SIG-M5 (cell line): ENCODE results near the gene PPP3CA.
A peak's percentile ranks its signal among the peaks of the same experiment; 100 is the strongest.

ENCODE experiments used
- DNase-seq: peaks from one replicate; lab custom pipeline; 2025; lab: John Stamatoyannopoulos, UW

The PPP3CA gene

GRCh38 chr4:101347267-101347556 lies at the start of gene PPP3CA:
Gene PPP3CA, minus strand, starts transcription at chr4:101347526.
- no peak for DNase-seq

DNA sequence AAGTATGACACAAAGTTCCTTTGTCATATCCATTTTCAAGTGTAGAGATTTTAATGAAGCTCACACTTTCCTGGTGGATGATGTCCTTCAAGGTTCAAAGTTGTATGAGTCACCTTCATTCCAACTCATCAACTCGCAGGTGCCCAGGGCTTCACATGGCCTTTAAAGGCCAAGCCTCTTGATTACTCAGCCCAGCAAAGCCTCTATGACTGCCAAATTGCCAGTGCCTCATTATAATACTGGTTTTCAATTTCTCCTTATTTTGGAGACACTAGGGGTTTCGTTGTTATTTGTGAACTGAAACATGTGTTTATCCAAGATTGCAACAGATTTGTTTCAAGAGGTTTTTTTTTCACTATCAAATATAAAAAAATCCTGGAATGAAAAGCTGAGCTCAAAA lies 45.9 kb upstream of the PPP3CA start:
- no peak for DNase-seq

DNA sequence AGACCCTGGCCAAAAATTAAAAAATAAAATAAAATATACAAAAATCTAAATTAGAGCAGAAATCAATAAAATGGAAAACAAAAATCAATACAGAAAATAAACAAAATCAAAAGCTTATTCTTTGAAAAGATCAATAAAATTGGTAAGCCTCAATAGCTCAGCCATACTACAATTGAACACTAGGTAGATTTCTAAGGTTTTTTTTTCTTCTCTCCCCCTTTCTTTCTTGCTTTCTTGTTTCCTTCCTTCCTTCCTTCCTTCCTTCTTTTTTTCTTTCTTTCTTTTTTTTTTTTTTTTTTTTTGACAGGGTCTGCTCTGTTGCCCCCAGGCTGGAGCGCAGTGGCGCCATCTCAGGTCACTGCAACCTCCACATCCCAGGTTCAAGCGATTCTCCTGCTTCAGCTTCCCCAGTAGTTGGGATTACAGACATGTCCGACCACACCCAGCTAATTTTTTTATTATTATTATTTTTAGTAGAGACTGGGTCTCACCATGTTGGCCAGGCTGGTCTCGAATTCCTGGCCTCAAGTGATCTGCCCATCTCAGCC lies 23.4 kb upstream of the PPP3CA start:
- DNase-seq, result no peak

DNA sequence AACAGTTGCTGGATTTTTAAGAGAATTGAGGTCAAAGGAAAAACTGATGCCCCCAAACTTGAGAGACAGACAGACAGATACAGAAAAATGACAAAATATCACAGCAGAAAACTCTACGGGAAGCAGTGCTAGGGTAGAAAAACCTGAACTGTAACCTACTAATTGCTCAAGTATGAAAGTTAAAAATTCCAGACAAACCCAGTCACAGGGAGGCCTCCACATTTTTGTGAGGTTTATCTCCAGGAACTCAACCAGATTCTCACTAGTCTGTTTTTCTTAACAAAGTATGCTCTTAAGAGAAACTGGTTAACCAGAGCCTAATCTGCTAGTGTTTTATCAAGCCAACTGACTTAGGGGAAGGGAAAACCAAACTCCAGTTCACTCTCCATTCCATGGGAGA lies 19.9 kb upstream of the PPP3CA start:
- no peak for DNase-seq

- no peak for DNase-seq
Measured at GRCh38 chr4:101366331-101366730, 19.0 kb upstream of the PPP3CA start.

DNA sequence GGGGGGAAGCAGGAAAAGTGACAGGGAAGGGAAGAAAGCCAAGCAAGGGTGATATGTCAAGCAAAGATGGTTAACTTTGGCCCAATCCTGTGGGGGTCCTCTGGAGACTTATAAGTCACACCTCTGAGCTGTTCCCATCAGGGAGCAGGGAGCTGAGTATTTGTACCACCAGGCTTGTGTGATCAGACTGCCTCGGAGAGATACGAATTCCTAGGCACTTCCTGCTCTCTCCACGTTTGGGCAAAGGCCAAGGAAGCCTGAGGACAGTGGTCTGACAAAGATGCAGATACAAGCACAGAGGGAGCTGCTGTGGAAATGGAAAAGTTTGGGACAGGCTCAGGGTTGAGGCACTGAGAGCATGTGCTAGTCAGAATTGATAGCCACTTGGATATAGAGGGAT lies 10.4 kb upstream of the PPP3CA start:
- DNase-seq, result no peak

- no peak for DNase-seq
Measured at GRCh38 chr4:101356928-101357327, 9.6 kb upstream of the PPP3CA start.

- no peak for DNase-seq
Measured at GRCh38 chr4:101355767-101356702, 8.7 kb upstream of the PPP3CA start.

GRCh38 chr4:101355246-101355645 lies 7.9 kb upstream of the PPP3CA start:
- DNase-seq, result no peak

- no peak for DNase-seq
Measured at GRCh38 chr4:101349801-101350064, 2.4 kb upstream of the PPP3CA start.

DNA sequence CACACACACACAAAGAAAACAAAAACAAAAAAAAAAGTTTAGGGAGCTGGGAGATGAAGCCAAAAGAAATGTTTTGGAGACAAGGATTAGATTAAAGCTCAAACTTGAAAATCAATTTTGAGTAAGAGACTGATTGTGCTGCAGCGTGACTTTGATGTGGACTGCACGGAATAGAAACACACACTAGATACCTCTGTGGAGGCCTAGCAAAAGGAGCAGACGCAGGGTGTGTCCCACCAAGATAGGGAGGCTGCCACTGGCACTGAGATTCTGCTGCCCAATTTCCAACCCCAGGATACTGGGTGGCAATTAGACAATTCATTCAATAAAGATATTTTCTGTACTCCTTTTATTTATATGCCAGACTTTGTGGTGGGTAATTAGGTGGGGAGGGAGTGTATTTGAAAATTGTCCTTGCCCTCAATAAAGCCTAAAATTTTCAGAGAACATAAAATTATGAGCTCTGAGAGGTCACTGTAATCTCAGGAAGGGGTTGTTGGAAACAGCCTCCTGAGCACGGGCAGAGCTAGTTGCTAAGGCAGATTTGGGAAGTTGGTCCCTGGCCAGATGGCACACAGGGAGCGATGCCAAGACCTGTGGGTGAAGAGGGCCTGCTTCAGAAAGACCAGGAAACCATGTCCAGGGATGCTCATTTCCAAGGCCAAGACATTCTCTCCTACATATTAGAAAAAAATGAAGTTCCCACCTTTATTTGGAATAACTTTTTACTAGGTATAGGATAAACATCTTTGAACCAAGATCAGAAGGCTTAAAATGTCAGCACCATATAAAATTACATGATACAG lies 1.9 kb upstream of the PPP3CA start:
- no peak for DNase-seq

- no peak for DNase-seq
Measured at GRCh38 chr4:101348367-101348827, 1.1 kb upstream of the PPP3CA start.

DNA sequence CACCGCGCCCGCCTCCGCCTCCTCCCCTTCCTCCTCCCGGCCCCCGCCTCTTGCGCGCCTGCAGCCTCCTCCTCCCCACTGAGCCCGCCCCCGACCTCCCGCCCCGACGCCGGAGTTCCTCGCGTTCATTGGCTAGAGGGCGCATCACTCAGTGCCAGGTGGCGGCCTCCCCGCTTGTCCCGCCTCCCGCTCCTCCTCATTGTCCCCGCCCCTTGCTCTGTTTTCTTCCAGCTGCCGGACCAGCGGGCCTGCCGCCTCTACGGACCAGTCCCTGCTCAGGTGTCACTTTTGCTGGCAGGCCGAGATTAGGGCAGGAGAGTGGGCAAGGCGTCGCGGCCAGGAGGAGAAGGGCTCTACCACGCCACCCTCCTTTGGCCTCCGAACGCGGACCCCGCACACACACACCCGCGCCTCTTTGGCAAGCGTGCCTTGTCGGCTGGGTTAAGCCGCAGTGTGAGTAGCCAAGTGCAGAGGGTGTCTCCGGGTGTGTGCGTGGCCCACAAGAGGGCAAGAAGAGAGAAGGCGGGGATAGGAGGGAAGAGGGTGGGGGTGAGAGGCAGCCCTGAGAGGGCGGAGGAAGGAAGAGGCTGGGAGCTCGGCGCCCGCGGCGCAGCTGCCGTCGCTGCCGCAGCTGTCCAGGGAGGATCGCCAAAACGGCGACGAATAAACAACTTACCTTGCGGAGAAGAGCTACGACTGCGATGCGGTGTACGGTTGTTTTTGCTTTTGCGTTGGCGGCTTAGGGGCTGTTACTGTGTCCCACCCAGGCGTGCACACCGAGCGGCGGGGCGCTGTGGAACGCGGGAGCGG lies 436 bp upstream of the PPP3CA start:
- peak; percentile 30 for DNase-seq

GRCh38 chr4:101346351-101347266 lies 717 bp downstream of the PPP3CA start:
- peak; percentile 15 for DNase-seq

DNA sequence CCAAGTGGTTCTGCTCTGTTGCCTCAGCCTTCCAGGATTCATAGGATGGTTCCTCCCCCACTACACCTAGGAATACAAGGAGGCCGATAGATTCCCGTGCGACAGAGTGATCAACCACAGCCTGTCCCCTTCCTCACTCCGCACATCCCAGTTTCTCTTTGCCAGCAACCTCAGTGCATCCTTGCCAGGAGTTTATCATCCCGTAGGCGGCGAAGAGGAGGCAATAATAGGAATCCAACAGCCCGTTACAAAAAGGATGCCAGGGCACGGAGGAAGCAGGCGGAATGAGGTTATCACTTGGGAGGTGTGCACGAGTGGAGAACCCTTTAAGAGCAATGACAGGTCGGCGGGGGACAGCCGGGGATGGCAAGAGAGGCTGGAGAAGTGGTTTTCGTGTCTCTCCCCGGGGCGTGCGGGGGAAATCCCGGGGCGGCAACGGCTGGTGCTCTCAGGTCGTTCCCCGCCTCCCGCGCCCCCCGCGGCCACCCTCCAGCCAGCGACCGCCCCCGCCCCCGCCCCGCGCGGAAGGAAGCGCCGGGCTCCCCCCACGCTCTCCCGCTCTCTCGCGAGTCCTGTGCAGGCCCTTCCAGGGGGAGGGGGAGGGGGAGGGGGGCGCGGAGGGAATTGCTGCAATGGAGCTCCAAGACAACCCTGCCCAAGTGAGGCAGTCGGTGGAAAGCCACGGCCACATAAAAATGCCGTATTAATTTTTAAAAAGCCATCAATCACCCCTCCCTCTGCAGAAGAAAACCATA lies 1.6 kb downstream of the PPP3CA start:
- peak; percentile 2 for DNase-seq

GRCh38 chr4:101345271-101345595 lies 2.1 kb downstream of the PPP3CA start:
- DNase-seq, result peak; percentile 5

GRCh38 chr4:101339332-101339731 lies 8.0 kb downstream of the PPP3CA start:
- DNase-seq, result no peak

GRCh38 chr4:101337688-101338087 lies 9.6 kb downstream of the PPP3CA start:
- DNase-seq, result no peak

DNA sequence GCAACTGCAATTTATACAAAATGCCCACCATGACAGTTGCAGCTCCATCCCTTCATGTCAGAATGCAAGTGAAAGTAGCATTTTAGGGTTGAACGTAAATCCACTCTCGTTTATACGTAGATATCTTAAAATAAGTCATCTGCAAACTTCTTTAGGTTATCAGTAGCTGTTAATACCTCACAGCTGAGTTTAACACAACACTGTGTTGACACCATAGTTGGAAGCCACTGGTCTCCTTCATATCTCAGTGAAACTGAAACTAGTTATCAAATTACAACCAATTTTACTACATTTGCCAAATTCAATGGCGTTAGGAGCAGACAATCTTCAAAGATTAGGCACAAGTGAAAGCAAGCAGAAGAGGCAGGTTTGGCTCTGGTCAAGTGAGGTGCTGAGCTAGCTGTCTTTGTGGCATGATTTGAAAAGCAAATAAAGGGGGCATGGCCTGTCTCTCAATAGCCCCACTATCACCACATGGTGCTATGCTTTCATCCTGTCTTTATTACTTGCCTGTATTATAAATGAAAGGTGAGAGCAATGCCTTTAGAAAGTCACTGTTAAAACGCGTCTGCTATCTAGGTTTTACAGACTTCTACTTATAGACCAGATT lies 12.3 kb downstream of the PPP3CA start:
- DNase-seq, result no peak

- DNase-seq, result no peak
Measured at GRCh38 chr4:101332424-101332823, 14.9 kb downstream of the PPP3CA start.
